Measurements from ENCODE around the gene ITGA11. TPM values are rescaled to one million over a fixed set of nuclear protein-coding genes. Genes with fewer than 3 reads are reported as not detected.

Gene ITGA11
- total RNA-seq, 3 donors from 2014 or later (not counting 1 experiment from before 2014, with no cell fraction given), result not detected

GRCh38 chr15:68334661-68335124 lies 97.3 kb downstream of the ITGA11 start:
- H3K27ac ChIP-seq (ENCODE audit: low read length), result no peak overlapping the region
- H3K9me3 Mint-ChIP-seq, result no peaks in the 10 kb centered on the region
- 44% methylated on average over 9 of the region's 9 CpGs for WGBS (ENCODE audit: insufficient coverage)
- DNase-seq, result no peak
- no peaks in the 10 kb centered on the region for H3K27me3 ChIP-seq (ENCODE audit: control insufficient read depth, insufficient read depth, low read length)
- no peaks in the 10 kb centered on the region for H3K4me1 ChIP-seq (ENCODE audit: control insufficient read depth, insufficient read depth, low read length)
- H3K36me3 ChIP-seq (ENCODE audit: control insufficient read depth, insufficient read depth, low read length), result no peaks in the 10 kb centered on the region
- H3K4me1 Mint-ChIP-seq, result no peaks in the 10 kb centered on the region
- intact Hi-C loops (cut with micrococcal nuclease), result no loop called here
- ATAC-seq, result no peak
- TF ChIP-seq CTCF (IDR thresholded peaks at IDR 0.05), result no peak
- no peak overlapping the region for H3K4me3 Mint-ChIP-seq
- H3K36me3 Mint-ChIP-seq, result no peaks in the 10 kb centered on the region
- H3K27ac Mint-ChIP-seq, result no peak overlapping the region
- H3K4me3 ChIP-seq (ENCODE audit: low read length), result no peak overlapping the region
- no peaks in the 10 kb centered on the region for H3K9me3 ChIP-seq (ENCODE audit: control insufficient read depth, insufficient read depth, low read length)
- peaks cover 7 to 19% of the 10 kb centered on the region in 2 donors for H3K27me3 Mint-ChIP-seq (ENCODE audit: low read depth in 2 of 2)

GRCh38 chr15:68333775-68334470 lies 98.0 kb downstream of the ITGA11 start:
- H3K4me1 Mint-ChIP-seq, result no peaks in the 10 kb centered on the region
- ATAC-seq (no peak), DNase-seq (no peak)
- peaks cover 7 to 22% of the 10 kb centered on the region in 2 donors for H3K27me3 Mint-ChIP-seq (ENCODE audit: low read depth in 2 of 2)
- Histone ChIP-seq H3K4me3 (ENCODE audit: low read length) (no peak overlapping the region), H3K9me3 (ENCODE audit: control insufficient read depth, insufficient read depth, low read length) (no peaks in the 10 kb centered on the region), H3K36me3 (ENCODE audit: control insufficient read depth, insufficient read depth, low read length) (no peaks in the 10 kb centered on the region), H3K27ac (ENCODE audit: low read length) (no peak overlapping the region), H3K4me1 (ENCODE audit: control insufficient read depth, insufficient read depth, low read length) (no peaks in the 10 kb centered on the region), H3K27me3 (ENCODE audit: control insufficient read depth, insufficient read depth, low read length) (no peaks in the 10 kb centered on the region)
- TF ChIP-seq CTCF (IDR thresholded peaks at IDR 0.05), result no peak
- H3K36me3 Mint-ChIP-seq, result no peaks in the 10 kb centered on the region
- no peak overlapping the region for H3K4me3 Mint-ChIP-seq
- intact Hi-C loops (cut with micrococcal nuclease), result no loop called here
- no peak overlapping the region for H3K27ac Mint-ChIP-seq
- no peaks in the 10 kb centered on the region for H3K9me3 Mint-ChIP-seq
- 57% methylated on average over 8 of the region's 8 CpGs for WGBS (ENCODE audit: insufficient coverage)

GRCh38 chr15:68332266-68332665 lies 99.7 kb downstream of the ITGA11 start:
- Histone ChIP-seq H3K9me3 (ENCODE audit: control insufficient read depth, insufficient read depth, low read length) (no peaks in the 10 kb centered on the region), H3K4me3 (ENCODE audit: low read length) (no peak overlapping the region), H3K27ac (ENCODE audit: low read length) (no peak overlapping the region), H3K27me3 (ENCODE audit: control insufficient read depth, insufficient read depth, low read length) (no peaks in the 10 kb centered on the region), H3K4me1 (ENCODE audit: control insufficient read depth, insufficient read depth, low read length) (no peaks in the 10 kb centered on the region), H3K36me3 (ENCODE audit: control insufficient read depth, insufficient read depth, low read length) (no peaks in the 10 kb centered on the region)
- H3K4me1 Mint-ChIP-seq, result peaks cover 0 to 7% of the 10 kb centered on the region in 2 donors
- no peak for DNase-seq
- no peak overlapping the region for H3K4me3 Mint-ChIP-seq
- H3K9me3 Mint-ChIP-seq, result no peaks in the 10 kb centered on the region
- no peak for ATAC-seq
- H3K27ac Mint-ChIP-seq, result no peak overlapping the region
- 95% methylated on average over 21 of the region's 21 CpGs for WGBS (ENCODE audit: insufficient coverage)
- H3K27me3 Mint-ChIP-seq (ENCODE audit: low read depth in 2 of 2), result peaks cover 12 to 22% of the 10 kb centered on the region in 2 donors
- intact Hi-C loops (cut with micrococcal nuclease), result no loop called here
- H3K36me3 Mint-ChIP-seq, result no peaks in the 10 kb centered on the region
- TF ChIP-seq CTCF (IDR thresholded peaks at IDR 0.05), result no peak

GRCh38 chr15:68330901-68331300 lies 101.1 kb downstream of the ITGA11 start:
- Histone ChIP-seq H3K27me3 (ENCODE audit: control insufficient read depth, insufficient read depth, low read length) (no peaks in the 10 kb centered on the region), H3K4me3 (ENCODE audit: low read length) (no peak overlapping the region), H3K9me3 (ENCODE audit: control insufficient read depth, insufficient read depth, low read length) (no peaks in the 10 kb centered on the region), H3K4me1 (ENCODE audit: control insufficient read depth, insufficient read depth, low read length) (peaks cover 5% of the 10 kb centered on the region), H3K27ac (ENCODE audit: low read length) (no peak overlapping the region), H3K36me3 (ENCODE audit: control insufficient read depth, insufficient read depth, low read length) (no peaks in the 10 kb centered on the region)
- no peak for TF ChIP-seq CTCF (IDR thresholded peaks at IDR 0.05)
- H3K27ac Mint-ChIP-seq, result no peak overlapping the region
- DNase-seq, result no peak
- no peak overlapping the region for H3K4me3 Mint-ChIP-seq
- intact Hi-C loops (cut with micrococcal nuclease), result no loop called here
- peaks cover 0 to 15% of the 10 kb centered on the region in 2 donors for H3K4me1 Mint-ChIP-seq
- WGBS (ENCODE audit: insufficient coverage), result 77% methylated on average over 8 of the region's 10 CpGs
- H3K36me3 Mint-ChIP-seq, result no peaks in the 10 kb centered on the region
- no peaks in the 10 kb centered on the region for H3K9me3 Mint-ChIP-seq
- peaks cover 12 to 22% of the 10 kb centered on the region in 2 donors for H3K27me3 Mint-ChIP-seq (ENCODE audit: low read depth in 2 of 2)
- no peak for ATAC-seq

Measured in natural killer cell (primary cell).